ENCODE results near the gene TMEM69. TPM values are rescaled to one million over a fixed set of nuclear protein-coding genes. Genes with fewer than 3 reads are reported as not detected.
"Not testable (repeated sequence)": the region's sequence is repeated elsewhere in the genome, so short reads cannot be mapped to it uniquely, and the experiment has no call there.

TMEM69 gene
- total and polyA plus RNA-seq, 8 donors: 7.1 to 35.6 (median 14.2) TPM; not detected in 1

DNA sequence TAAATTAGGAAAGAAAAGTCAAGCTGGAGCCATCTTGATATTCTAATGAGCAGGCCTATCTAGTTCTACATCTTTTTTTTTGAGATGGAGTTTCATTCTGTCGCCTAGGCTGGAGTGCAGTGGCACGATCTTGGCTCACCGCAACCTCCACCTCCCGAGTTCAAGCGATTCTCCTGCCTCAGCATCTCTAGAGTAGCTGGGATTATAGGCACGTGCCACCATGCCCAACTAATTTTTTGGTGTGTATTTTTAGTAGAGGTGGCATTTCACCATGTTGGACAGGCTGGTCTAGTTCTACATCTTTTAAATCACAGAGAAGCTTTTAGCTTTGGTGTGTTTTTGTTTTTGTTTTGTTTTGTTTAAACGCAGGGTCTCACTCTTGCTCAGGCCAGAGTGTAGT lies 6.8 kb downstream of the TMEM69 start:
- WGBS, 5 donors: 84 to 91% (median 90%) methylated on average over 7 of the region's 7 CpGs
- Histone ChIP-seq H3K4me1 (peaks cover 0 to 7% (median 3%) of the 10 kb centered on the region in 4 donors), H3K27me3 (no peaks in the 10 kb centered on the region), H3K4me3 (no peak overlapping the region), H3K9me3 (no peaks in the 10 kb centered on the region), H3K27ac (no peak overlapping the region), H3K36me3 (peaks cover 23 to 77% (median 75%) of the 10 kb centered on the region in 4 donors)
- TF ChIP-seq POLR2A (IDR thresholded peaks at IDR 0.05): no peak
- TF ChIP-seq EP300 (IDR thresholded peaks at IDR 0.05): no peak
- TF ChIP-seq, protein P1, sequence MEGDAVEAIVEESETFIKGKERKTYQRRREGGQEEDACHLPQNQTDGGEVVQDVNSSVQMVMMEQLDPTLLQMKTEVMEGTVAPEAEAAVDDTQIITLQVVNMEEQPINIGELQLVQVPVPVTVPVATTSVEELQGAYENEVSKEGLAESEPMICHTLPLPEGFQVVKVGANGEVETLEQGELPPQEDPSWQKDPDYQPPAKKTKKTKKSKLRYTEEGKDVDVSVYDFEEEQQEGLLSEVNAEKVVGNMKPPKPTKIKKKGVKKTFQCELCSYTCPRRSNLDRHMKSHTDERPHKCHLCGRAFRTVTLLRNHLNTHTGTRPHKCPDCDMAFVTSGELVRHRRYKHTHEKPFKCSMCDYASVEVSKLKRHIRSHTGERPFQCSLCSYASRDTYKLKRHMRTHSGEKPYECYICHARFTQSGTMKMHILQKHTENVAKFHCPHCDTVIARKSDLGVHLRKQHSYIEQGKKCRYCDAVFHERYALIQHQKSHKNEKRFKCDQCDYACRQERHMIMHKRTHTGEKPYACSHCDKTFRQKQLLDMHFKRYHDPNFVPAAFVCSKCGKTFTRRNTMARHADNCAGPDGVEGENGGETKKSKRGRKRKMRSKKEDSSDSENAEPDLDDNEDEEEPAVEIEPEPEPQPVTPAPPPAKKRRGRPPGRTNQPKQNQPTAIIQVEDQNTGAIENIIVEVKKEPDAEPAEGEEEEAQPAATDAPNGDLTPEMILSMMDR (IDR thresholded peaks at IDR 0.05): no peak
- TF ChIP-seq POLR2AphosphoS5 (IDR thresholded peaks at IDR 0.05): no peak
- no peak for DNase-seq
- intact Hi-C loops (cut with DNase I; ENCODE audit: low total_unique reads): no loop called here

DNA sequence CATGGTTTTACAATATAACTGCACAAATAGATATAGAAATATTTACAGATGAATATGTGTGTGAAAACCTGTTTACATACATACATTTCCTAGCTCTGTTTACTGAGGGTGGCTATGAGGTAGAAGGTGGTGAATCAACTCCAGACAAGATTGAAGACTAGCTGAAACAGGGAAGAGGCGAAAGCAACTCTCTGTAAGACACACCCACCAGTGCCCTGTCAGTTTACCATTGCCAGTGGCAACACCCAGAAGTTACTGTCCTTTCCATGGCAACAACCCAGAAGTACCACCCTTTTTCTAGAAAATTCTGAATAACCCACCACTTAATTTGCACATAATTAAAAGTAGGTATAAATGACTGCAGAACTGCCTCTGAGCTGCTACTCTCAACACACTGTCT lies 16.7 kb downstream of the TMEM69 start:
- Histone ChIP-seq H3K4me3 (no peak overlapping the region), H3K9me3 (peaks cover 0 to 7% (median 0%) of the 10 kb centered on the region in 4 donors), H3K27ac (no peak overlapping the region), H3K4me1 (no peaks in the 10 kb centered on the region), H3K27me3 (no peaks in the 10 kb centered on the region), H3K36me3 (peaks cover 5 to 65% (median 34%) of the 10 kb centered on the region in 4 donors)
- 89 to 100% (median 95%) methylated on average over 1 of the region's 1 CpG for WGBS, 5 donors
- no peak for DNase-seq
- TF ChIP-seq POLR2A (IDR thresholded peaks at IDR 0.05): no peak
- TF ChIP-seq, protein P1 (IDR thresholded peaks at IDR 0.05): no peak
- TF ChIP-seq POLR2AphosphoS5 (IDR thresholded peaks at IDR 0.05): no peak
- no peak for TF ChIP-seq EP300 (IDR thresholded peaks at IDR 0.05)
- intact Hi-C loops (cut with DNase I; ENCODE audit: low total_unique reads): no loop called here

DNA sequence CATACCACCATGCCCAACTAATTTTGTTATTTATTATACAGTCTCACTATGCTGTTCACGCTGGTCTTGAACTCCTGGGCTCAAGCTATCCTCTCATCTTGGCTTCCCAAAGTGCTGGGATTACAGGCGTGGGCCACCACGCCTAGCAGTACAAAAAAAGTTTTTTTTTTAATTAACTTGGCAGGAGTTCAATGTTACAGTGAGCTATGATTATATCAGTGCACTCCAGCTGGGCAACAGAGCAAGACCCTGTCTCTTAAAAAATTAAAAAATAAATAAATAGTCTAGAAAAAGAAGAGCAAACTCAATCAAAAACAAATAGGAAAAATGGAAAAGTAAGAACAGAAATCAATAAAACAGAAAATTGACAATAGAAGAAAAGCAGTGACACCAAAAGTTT lies 25.7 kb downstream of the TMEM69 start:
- Histone ChIP-seq H3K4me3 (no peak overlapping the region), H3K9me3 (no peaks in the 10 kb centered on the region), H3K27me3 (no peaks in the 10 kb centered on the region), H3K27ac (no peak overlapping the region), H3K4me1 (no peaks in the 10 kb centered on the region), H3K36me3 (peaks cover 0 to 80% (median 69%) of the 10 kb centered on the region in 4 donors)
- TF ChIP-seq, protein P1 (IDR thresholded peaks at IDR 0.05): no peak
- TF ChIP-seq EP300 (IDR thresholded peaks at IDR 0.05): no peak
- intact Hi-C loops (cut with DNase I; ENCODE audit: low total_unique reads): no loop called here
- 70 to 87% (median 81%) methylated on average over 3 of the region's 3 CpGs for WGBS, 5 donors
- DNase-seq: no peak

DNA sequence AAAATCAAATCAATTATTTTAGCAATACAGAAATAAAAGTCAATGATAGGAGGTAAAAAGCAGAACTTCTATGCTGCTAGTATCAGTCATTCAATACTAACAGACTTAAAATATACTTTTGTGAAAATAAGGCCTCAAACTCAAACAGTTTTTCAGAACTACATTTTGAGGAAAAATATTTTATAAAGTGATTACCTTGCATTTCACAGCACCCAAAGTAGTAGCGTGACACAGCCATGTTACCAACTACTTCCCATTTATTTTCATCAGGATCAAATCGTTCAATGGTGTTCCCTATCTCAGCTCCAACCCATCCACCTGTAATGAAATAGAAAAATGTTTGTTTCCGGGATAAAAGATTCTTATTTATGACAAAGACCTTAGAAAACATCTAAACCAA lies 28.7 kb downstream of the TMEM69 start:
- H3K4me3 ChIP-seq: no peak overlapping the region

DNA sequence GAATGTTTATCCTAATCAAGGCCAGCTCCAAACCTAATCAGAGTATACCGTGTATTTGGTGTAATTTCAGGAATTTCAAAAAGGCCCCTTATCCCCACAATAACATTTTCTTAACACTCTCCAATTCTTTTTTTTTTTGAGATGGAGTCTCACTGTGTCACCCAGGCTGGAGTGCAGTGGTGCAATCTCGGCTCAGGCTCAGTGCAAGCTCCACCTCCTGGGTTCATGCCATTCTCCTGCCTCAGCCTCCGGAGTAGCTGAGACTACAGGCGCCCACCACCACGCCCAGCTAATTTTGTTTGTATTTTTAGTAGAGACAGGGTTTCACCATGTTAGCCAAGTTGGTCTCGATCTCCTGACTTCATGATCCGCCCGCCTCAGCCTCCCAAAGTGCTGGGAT lies 29.4 kb downstream of the TMEM69 start:
- intact Hi-C loops (cut with DNase I; ENCODE audit: low total_unique reads); H3K27ac ChIP-seq; DNase-seq; H3K27me3 ChIP-seq; H3K4me1 ChIP-seq; H3K4me3 ChIP-seq; H3K9me3 ChIP-seq: not testable (repeated sequence)
- peaks cover 0 to 74% (median 63%) of the 10 kb centered on the region in 4 donors for H3K36me3 ChIP-seq
- 77 to 87% (median 82%) methylated on average over 8 of the region's 8 CpGs for WGBS, 5 donors

More for the DNA sequence above, 28.7 kb downstream of the TMEM69 start:
- Histone ChIP-seq H3K9me3 (no peaks in the 10 kb centered on the region), H3K27me3 (no peaks in the 10 kb centered on the region), H3K36me3 (peaks cover 0 to 74% (median 64%) of the 10 kb centered on the region in 4 donors), H3K27ac (no peak overlapping the region), H3K4me1 (no peaks in the 10 kb centered on the region)
- intact Hi-C loops (cut with DNase I; ENCODE audit: low total_unique reads): no loop called here
- TF ChIP-seq EP300 (IDR thresholded peaks at IDR 0.05): no peak
- TF ChIP-seq POLR2AphosphoS5 (IDR thresholded peaks at IDR 0.05): no peak
- TF ChIP-seq, protein P1 (IDR thresholded peaks at IDR 0.05): no peak
- no peak for DNase-seq
- 90 to 96% (median 94%) methylated on average over 3 of the region's 3 CpGs for WGBS, 5 donors
